Measurements from ENCODE around the gene LY9.

LY9 gene

GRCh38 chr1:160795951-160796383, at the start of gene LY9:
TSS of gene LY9 (plus strand) at chr1:160796174. CDS start at chr1:160796188, 14 bp downstream.
- DNase-seq (ENCODE audit: insufficient read length, low spot score): peak; percentile 69
- peak; percentile 100 for FAIRE-seq

- DNase-seq (ENCODE audit: insufficient read length, low spot score) (no peak), FAIRE-seq (peak; percentile 14)
These were observed 49.0 kb upstream of the LY9 start for GRCh38 chr1:160746836-160747500.

- DNase-seq (ENCODE audit: insufficient read length, low spot score) (no peak), FAIRE-seq (no peak)
These were observed 48.3 kb upstream of the LY9 start for GRCh38 chr1:160747717-160748116.

- DNase-seq (ENCODE audit: insufficient read length, low spot score) (no peak), FAIRE-seq (no peak)
These were observed 47.6 kb upstream of the LY9 start for GRCh38 chr1:160748181-160748877.

GRCh38 chr1:160748878-160749269, 47.1 kb upstream of the LY9 start:
- no peak for DNase-seq (ENCODE audit: insufficient read length, low spot score)
- peak; percentile 82 for FAIRE-seq

- DNase-seq (ENCODE audit: insufficient read length, low spot score) (no peak), FAIRE-seq (no peak)
These were observed 45.4 kb upstream of the LY9 start for GRCh38 chr1:160750608-160751007.

- peak; percentile 8 for FAIRE-seq
These were observed 43.6 kb upstream of the LY9 start for GRCh38 chr1:160752406-160752805.

GRCh38 chr1:160752924-160753323, 43.0 kb upstream of the LY9 start:
- no peak for DNase-seq (ENCODE audit: insufficient read length, low spot score)
- FAIRE-seq: no peak

More at GRCh38 chr1:160752406-160752805, 43.6 kb upstream of the LY9 start:
- DNase-seq (ENCODE audit: insufficient read length, low spot score): no peak

- FAIRE-seq: peak; percentile 18
- DNase-seq (ENCODE audit: insufficient read length, low spot score): no peak
These were observed 42.4 kb upstream of the LY9 start for GRCh38 chr1:160753594-160753993.

GRCh38 chr1:160755461-160755860, 40.5 kb upstream of the LY9 start:
- DNase-seq (ENCODE audit: insufficient read length, low spot score): no peak
- FAIRE-seq: no peak

- DNase-seq (ENCODE audit: insufficient read length, low spot score): no peak
- FAIRE-seq: peak; percentile 80
These were observed 39.8 kb upstream of the LY9 start for GRCh38 chr1:160755911-160756848.

GRCh38 chr1:160756849-160757201, 39.1 kb upstream of the LY9 start:
- DNase-seq (ENCODE audit: insufficient read length, low spot score) (no peak), FAIRE-seq (peak; percentile 68)

- DNase-seq (ENCODE audit: insufficient read length, low spot score) (no peak), FAIRE-seq (no peak)
These were observed 37.5 kb upstream of the LY9 start for GRCh38 chr1:160758521-160758920.

GRCh38 chr1:160759740-160760139, 36.2 kb upstream of the LY9 start:
- FAIRE-seq: no peak
- no peak for DNase-seq (ENCODE audit: insufficient read length, low spot score)

- no peak for DNase-seq (ENCODE audit: insufficient read length, low spot score)
These were observed 34.9 kb upstream of the LY9 start for GRCh38 chr1:160761046-160761445.

GRCh38 chr1:160761886-160762285, 34.1 kb upstream of the LY9 start:
- no peak for FAIRE-seq

More at GRCh38 chr1:160761046-160761445, 34.9 kb upstream of the LY9 start:
- FAIRE-seq: no peak

GRCh38 chr1:160763993-160764392, 32.0 kb upstream of the LY9 start:
- no peak for DNase-seq (ENCODE audit: insufficient read length, low spot score)
- FAIRE-seq: no peak

More at GRCh38 chr1:160761886-160762285, 34.1 kb upstream of the LY9 start:
- no peak for DNase-seq (ENCODE audit: insufficient read length, low spot score)

- no peak for FAIRE-seq
- DNase-seq (ENCODE audit: insufficient read length, low spot score): no peak
These were observed 28.3 kb upstream of the LY9 start for GRCh38 chr1:160767395-160768294.

- peak; percentile 99 for FAIRE-seq
- peak; percentile 51 for DNase-seq (ENCODE audit: insufficient read length, low spot score)
These were observed 27.7 kb upstream of the LY9 start for GRCh38 chr1:160768295-160768657.

- FAIRE-seq (peak; percentile 76), DNase-seq (ENCODE audit: insufficient read length, low spot score) (no peak)
These were observed 23.6 kb upstream of the LY9 start for GRCh38 chr1:160772331-160772730.
